Measurements from ENCODE around the gene MYL5. TPM values are rescaled to one million over a fixed set of nuclear protein-coding genes. Genes with fewer than 3 reads are reported as not detected.

The MYL5 gene
- total and polyA plus RNA-seq, 2 of the 13 experiments (the other 11 are each of a cell fraction or from before 2014, with no cell fraction given), result 6.5 to 16.0 TPM

GRCh38 chr4:683247-683897, 9.0 kb downstream of the MYL5 start (continued):
- TF ChIP-seq ZKSCAN1 (IDR thresholded peaks at IDR 0.05; ENCODE audit: low read length) (no peak), ZNF788 (CRISPR knock-in tag; IDR thresholded peaks at IDR 0.05; ENCODE audit: borderline replicate concordance) (no peak), ZNF143 (CRISPR knock-in tag; IDR thresholded peaks at IDR 0.05) (no peak), ZNF224 (CRISPR knock-in tag; IDR thresholded peaks at IDR 0.05) (no peak), HOXA3 (CRISPR knock-in tag; IDR thresholded peaks at IDR 0.05) (0 out of 2 replicates have a peak, but pooled peaks have one; percentile 9), SNAPC4 (CRISPR knock-in tag; IDR thresholded peaks at IDR 0.05) (no peak), KDM2A (CRISPR knock-in tag; IDR thresholded peaks at IDR 0.05; ENCODE audit: borderline replicate concordance, low read depth) (peak; percentile 0; the same call in 1 of the 2 replicates), NONO (IDR thresholded peaks at IDR 0.05) (no peak), NONO (CRISPR knock-in tag; conservative IDR thresholded peaks at IDR 0.05) (no peak), SP4 (CRISPR knock-in tag; IDR thresholded peaks at IDR 0.05) (no peak), IRF9 (CRISPR knock-in tag; IDR thresholded peaks at IDR 0.05; ENCODE audit: borderline replicate concordance) (no peak), U2AF1 (optimal IDR thresholded peaks at IDR 0.05; ENCODE audit: low read depth, low read length) (no peak), ZNF256 (CRISPR knock-in tag; conservative IDR thresholded peaks at IDR 0.05) (no peak), JUND (CRISPR knock-in tag; IDR thresholded peaks at IDR 0.05) (no peak), ZNF136 (CRISPR knock-in tag; IDR thresholded peaks at IDR 0.05; ENCODE audit: low read depth) (no peak), ZBTB3 (CRISPR knock-in tag; IDR thresholded peaks at IDR 0.05; ENCODE audit: borderline replicate concordance, low read depth) (no peak), ASH2L (IDR thresholded peaks at IDR 0.05; ENCODE audit: insufficient read length, low read depth, low read length) (no peak), ZNF674 (CRISPR knock-in tag; IDR thresholded peaks at IDR 0.05; ENCODE audit: low read depth) (no peak), TFDP1 (CRISPR knock-in tag; IDR thresholded peaks at IDR 0.05; ENCODE audit: borderline replicate concordance) (no peak), HDAC2 (CRISPR knock-in tag; IDR thresholded peaks at IDR 0.05) (no peak), GLI4 (CRISPR knock-in tag; IDR thresholded peaks at IDR 0.05; ENCODE audit: borderline replicate concordance) (no peak), ZFAT (CRISPR knock-in tag; conservative IDR thresholded peaks at IDR 0.05) (no peak), ZNF232 (CRISPR knock-in tag; IDR thresholded peaks at IDR 0.05; ENCODE audit: borderline replicate concordance) (no peak)
